Testis (tissue), 2 donors: ENCODE measurements around the gene WDR74.

ENCODE experiments used
- POLR2A ChIP-seq: fragments of 450-650 bp; IDR thresholded peaks from one replicate; pipeline ENCODE4 v1.6.1; 2017; ENCODE audit warnings: antibody characterized with exemption, mild to moderate bottlenecking, moderate library complexity
- TF ChIP-seq, protein P1 (sequence below), 3 experiments: fragments of 450-650 bp in 2 of 3; fragments of 200-600 bp in 1 of 3; sonication (generic) in 1 of 3; IDR thresholded peaks; one replicate each; pipeline ENCODE4 v1.5.1; 2016 to 2019; ENCODE audit warnings: antibody characterized with exemption in 3 of 3, mild to moderate bottlenecking in 2 of 3, moderate library complexity in 1 of 3

DNA sequence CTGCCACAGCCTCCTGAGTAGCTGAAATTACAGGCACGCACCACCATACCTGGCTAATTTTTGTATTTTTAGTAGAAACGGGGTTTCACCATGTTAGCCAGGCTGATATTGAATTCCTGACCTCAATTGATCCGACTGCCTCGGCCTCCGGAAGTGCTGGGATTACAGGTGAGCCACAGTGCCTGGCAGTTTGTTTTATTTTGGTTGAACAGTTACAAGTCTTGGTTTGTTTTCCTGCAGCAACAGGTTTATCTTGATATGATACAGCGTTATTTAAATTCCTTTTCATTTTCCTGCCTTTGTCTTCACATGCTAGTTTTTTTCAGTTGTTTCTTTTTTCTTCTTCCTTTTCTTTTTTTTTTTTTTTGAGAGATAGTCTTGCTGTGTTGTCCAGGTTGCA, 37.3 kb upstream of the WDR74 start:
- TF ChIP-seq, protein P1, sequence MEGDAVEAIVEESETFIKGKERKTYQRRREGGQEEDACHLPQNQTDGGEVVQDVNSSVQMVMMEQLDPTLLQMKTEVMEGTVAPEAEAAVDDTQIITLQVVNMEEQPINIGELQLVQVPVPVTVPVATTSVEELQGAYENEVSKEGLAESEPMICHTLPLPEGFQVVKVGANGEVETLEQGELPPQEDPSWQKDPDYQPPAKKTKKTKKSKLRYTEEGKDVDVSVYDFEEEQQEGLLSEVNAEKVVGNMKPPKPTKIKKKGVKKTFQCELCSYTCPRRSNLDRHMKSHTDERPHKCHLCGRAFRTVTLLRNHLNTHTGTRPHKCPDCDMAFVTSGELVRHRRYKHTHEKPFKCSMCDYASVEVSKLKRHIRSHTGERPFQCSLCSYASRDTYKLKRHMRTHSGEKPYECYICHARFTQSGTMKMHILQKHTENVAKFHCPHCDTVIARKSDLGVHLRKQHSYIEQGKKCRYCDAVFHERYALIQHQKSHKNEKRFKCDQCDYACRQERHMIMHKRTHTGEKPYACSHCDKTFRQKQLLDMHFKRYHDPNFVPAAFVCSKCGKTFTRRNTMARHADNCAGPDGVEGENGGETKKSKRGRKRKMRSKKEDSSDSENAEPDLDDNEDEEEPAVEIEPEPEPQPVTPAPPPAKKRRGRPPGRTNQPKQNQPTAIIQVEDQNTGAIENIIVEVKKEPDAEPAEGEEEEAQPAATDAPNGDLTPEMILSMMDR (IDR thresholded peaks at IDR 0.05): no peak
- no peak for TF ChIP-seq POLR2A
